GM12891 (cell line): ENCODE data around the gene MYO1F.

Experiments used
- DNase-seq: peaks from one replicate; pipeline ENCODE4 v3.0.0; 2011; ENCODE audit warnings: low spot score; ENCODE audit not compliant: insufficient read length
- FAIRE-seq: peaks from 2 replicates; lab custom pipeline; 2011; peaks lifted over from hg19 to GRCh38; lab: Jason Lieb, UNC
- PAX5 ChIP-seq: IDR thresholded peaks from 2 replicates; pipeline ENCODE4 v1.6.1; 2011; ENCODE audit warnings: low read length, moderate library complexity, mild to moderate bottlenecking; ENCODE audit not compliant: insufficient read depth, severe bottlenecking
- POLR2A ChIP-seq: IDR thresholded peaks from 2 replicates; pipeline ENCODE4 v1.6.1; 2011; ENCODE audit warnings: low read depth, low read length, control low read depth
- POLR2AphosphoS5 ChIP-seq: IDR thresholded peaks from 2 replicates; pipeline ENCODE4 v1.6.1; 2011; ENCODE audit warnings: low read depth, low read length, control low read depth
- POU2F2 ChIP-seq: IDR thresholded peaks from 2 replicates; pipeline ENCODE4 v1.6.1; 2011; ENCODE audit warnings: low read depth, mild to moderate bottlenecking, control low read depth, low read length, moderate library complexity
- SPI1 ChIP-seq: IDR thresholded peaks from 2 replicates; pipeline ENCODE4 v1.6.1; 2011; ENCODE audit warnings: low read depth, low read length, control low read depth
- TAF1 ChIP-seq: IDR thresholded peaks from 2 replicates; pipeline ENCODE4 v1.6.1; 2011; ENCODE audit warnings: low read depth, low read length, control low read depth

Gene MYO1F

DNA sequence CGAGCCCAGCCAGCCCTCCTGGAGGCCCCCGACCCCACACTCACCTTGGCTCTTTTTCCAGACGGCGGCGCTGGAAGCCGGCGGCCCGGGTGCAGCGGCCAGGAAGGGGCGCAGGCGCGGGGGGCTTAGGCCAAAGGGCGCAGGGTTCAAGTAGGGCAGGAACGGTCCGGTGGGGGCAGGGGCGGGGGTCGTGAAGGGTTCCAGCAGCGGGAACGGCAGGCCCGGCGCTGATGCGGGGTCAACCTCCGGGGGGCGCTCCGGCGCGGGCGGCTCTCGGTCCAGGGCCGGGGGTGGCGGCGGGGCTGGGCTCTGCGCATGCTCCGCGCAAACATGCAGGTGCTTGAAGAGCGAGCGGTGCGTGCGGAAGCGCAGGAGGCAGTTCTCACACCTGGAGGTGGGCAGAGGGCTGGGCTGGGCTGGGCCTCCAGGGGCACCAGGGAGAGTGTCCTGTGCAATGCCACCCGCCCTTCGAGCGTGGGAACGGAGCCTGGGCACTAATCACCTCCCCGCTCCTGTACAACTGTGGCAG lies 65.6 kb downstream of the MYO1F start:
- no peak for DNase-seq
- TF ChIP-seq POU2F2 = no peak
- no peak for TF ChIP-seq PAX5
- no peak for TF ChIP-seq SPI1
- TF ChIP-seq POLR2A = no peak
- TF ChIP-seq POLR2AphosphoS5 = no peak
- TF ChIP-seq TAF1 = no peak
- FAIRE-seq = no peak

GRCh38 chr19:8510589-8511115 lies 66.6 kb downstream of the MYO1F start:
- DNase-seq (no peak), FAIRE-seq (no peak)
- TF ChIP-seq POLR2A (no peak), POLR2AphosphoS5 (no peak), TAF1 (no peak)

GRCh38 chr19:8506402-8506957 lies 70.8 kb downstream of the MYO1F start:
- FAIRE-seq = no peak
- no peak for TF ChIP-seq PAX5
- no peak for TF ChIP-seq POU2F2
- TF ChIP-seq TAF1 = no peak
- TF ChIP-seq POLR2A = no peak
- TF ChIP-seq SPI1 = no peak
- TF ChIP-seq POLR2AphosphoS5 = no peak
- no peak for DNase-seq

- DNase-seq = peak; percentile 81
- FAIRE-seq = peak; percentile 90
- no peak for TF ChIP-seq POU2F2
- no peak for TF ChIP-seq TAF1
- TF ChIP-seq SPI1 = no peak
- no peak for TF ChIP-seq POLR2A
- no peak for TF ChIP-seq PAX5
- no peak for TF ChIP-seq POLR2AphosphoS5
These were observed 71.4 kb downstream of the MYO1F start for GRCh38 chr19:8505680-8506401.

- DNase-seq = no peak
- no peak for FAIRE-seq
- no peak for TF ChIP-seq SPI1
- TF ChIP-seq PAX5 = no peak
- no peak for TF ChIP-seq POLR2A
- TF ChIP-seq POU2F2 = no peak
- no peak for TF ChIP-seq POLR2AphosphoS5
- no peak for TF ChIP-seq TAF1
These were observed 72.3 kb downstream of the MYO1F start for GRCh38 chr19:8504919-8505318.

DNA sequence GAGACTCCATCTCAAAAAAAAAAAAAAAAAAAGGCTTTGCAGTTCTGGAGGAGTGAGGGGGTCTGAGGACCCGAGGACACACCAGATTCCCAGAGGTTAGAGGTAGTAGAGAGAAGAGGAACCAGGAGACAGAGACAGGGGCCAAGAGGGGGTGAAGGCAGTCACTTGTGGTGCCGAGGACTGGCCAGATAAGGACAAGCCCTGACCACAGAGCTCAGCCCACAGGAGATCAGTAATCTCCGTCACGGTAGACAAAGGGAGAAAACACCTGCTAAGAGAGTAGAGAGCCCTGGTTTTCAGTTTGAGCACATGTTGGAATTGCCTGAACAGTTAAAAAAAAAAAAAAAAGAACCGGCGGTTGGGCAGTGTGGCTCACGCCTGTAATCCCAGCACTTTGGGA lies 73.1 kb downstream of the MYO1F start:
- TF ChIP-seq SPI1 (no peak), POLR2A (no peak), PAX5 (no peak), TAF1 (no peak), POLR2AphosphoS5 (no peak), POU2F2 (no peak)
- DNase-seq (no peak), FAIRE-seq (no peak)

- no peak for FAIRE-seq
- DNase-seq = no peak
- TF ChIP-seq POLR2AphosphoS5 = no peak
These were observed 73.7 kb downstream of the MYO1F start for GRCh38 chr19:8503510-8503909.

DNA sequence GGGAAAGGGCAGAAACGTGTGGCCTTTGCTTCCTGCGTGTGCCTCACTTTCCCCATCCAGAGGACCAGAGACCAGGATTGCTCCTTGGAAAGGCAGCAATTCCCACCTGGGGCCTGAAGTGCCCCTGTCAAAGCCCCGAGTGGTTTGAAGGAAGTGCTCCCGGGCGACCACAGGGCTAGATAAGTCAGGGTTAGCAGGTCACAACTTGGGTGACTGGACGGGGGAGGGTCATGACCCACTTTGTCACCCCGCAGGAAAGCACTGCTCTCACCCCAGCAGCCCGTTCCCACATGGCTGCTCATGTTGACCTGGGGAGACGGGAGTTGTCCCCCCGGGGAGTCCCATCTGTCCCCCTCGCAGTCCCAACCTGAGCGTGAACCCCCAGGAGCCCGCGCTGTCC lies 75.3 kb downstream of the MYO1F start:
- DNase-seq (no peak), FAIRE-seq (peak; percentile 59)
- TF ChIP-seq PAX5 (no peak), SPI1 (no peak), POLR2A (no peak), TAF1 (no peak), POU2F2 (no peak), POLR2AphosphoS5 (no peak)

GRCh38 chr19:8501516-8501915 lies 75.7 kb downstream of the MYO1F start:
- no peak for TF ChIP-seq SPI1
- DNase-seq (no peak), FAIRE-seq (no peak)

- FAIRE-seq = no peak
These were observed 77.1 kb downstream of the MYO1F start for GRCh38 chr19:8500158-8500557.

More at GRCh38 chr19:8500158-8500557, 77.1 kb downstream of the MYO1F start:
- DNase-seq = no peak
- TF ChIP-seq POU2F2 (no peak), SPI1 (no peak), POLR2A (no peak), POLR2AphosphoS5 (no peak), TAF1 (no peak)
